ENCODE data around the gene GBGT1.

Gene GBGT1

GRCh38 chr9:133143639-133144141, 20.0 kb downstream of the GBGT1 start:
- DNase-seq (ENCODE audit: low read depth) = no peak

DNA sequence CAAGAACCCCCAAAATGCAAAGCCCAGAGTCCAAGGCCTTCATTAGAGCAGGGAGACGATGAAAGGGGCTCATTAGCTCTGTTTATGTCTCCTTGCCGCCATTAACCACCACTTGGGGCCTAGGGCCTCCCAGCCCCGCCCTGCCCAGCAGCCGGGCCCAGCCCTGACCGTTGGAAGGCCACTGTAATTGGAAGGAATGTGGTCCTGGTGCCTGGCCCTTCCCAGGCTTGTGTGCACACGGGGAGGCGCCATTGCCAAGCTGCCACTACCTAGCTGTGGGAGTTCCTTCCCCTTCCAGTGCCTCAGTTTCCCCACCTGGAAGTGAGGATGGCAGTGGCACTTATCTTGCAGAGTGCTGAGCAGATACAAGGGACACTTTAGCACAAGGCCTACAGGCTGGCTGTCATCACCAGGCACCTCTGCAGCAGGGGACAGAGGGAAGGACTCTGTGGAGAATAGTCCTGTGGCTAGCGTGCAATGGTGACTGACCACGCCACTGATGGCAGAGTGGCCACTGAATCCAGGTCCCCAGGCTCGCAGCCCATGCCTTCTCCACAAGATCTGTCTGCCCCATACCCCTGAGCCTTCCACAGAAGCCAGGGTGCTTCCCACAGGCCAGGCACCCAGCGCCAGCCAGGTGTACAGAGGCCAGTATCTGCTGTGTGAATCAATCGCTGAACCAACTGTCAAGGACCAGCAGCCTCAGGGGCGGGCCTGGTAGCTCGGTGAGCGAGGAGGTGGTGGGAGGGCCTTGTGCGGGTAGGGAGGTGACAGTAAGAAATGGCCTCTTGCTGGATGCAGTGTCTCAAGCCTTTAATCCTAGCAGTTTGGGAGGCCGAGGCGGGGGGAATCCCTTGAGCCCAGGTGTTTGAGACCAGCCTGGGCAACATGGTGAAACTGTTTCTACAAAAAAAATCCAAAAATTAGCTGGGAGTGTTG, 20.8 kb downstream of the GBGT1 start:
- DNase-seq (ENCODE audit: low read depth) = no peak

DNA sequence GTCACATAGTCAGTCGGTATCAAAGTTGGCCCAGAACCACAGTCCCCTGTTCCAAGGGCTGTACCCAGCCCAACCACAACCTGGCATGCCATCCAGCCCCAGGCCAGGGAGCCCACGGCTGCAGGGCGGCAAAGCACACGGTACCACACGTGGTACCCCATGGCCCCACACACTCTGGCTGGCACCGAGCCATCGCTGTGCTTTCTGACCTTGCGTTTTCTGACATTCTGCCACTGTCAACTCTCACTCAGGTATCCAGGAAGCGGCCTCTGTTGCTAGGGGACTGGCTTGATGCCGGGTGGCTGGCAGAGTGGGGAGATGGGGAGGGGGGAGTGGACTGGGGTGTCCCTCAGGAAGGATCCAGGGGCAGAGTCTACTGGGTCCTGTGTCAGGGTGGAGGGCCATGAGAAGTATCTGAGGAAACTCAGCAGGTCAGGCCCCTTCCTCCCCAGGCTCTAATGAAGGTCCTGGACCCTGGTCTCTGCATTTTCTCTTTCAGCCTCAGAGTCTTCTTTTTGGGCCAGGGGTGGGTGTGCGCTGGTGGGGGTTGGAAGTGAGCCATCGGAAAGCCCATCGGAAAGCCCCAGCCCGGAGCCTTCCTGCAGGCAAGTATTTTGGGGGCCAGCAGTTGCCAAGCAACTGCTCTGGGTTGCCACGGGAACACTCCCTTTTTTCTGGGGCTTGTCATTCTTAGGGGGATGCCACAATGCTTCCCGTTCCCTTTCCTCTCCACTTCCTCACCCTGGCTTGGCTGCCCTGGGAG, 21.7 kb downstream of the GBGT1 start:
- DNase-seq (ENCODE audit: low read depth) = no peak

GRCh38 chr9:133140606-133141005, 23.1 kb downstream of the GBGT1 start:
- DNase-seq (ENCODE audit: low read depth) = no peak

DNA sequence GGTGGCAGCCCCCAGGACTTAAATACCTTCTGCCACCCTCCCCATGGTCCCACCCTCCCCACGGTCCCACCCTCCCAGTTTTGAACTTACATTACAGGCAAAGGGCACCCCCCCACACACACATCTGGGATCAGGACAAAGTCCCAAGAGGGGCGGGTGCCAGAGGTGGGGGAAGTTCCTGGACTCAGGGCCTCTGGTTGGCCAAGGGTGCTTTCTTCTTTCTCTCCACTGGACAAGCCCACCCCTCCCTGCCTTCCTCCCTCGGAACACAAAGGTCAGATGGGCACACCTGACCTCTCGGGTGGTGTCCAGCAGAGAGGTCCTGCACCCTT, 23.6 kb downstream of the GBGT1 start:
- no peak for DNase-seq (ENCODE audit: low read depth)

GRCh38 chr9:133139246-133140173, 24.2 kb downstream of the GBGT1 start:
- DNase-seq (ENCODE audit: low read depth) = no peak

DNA sequence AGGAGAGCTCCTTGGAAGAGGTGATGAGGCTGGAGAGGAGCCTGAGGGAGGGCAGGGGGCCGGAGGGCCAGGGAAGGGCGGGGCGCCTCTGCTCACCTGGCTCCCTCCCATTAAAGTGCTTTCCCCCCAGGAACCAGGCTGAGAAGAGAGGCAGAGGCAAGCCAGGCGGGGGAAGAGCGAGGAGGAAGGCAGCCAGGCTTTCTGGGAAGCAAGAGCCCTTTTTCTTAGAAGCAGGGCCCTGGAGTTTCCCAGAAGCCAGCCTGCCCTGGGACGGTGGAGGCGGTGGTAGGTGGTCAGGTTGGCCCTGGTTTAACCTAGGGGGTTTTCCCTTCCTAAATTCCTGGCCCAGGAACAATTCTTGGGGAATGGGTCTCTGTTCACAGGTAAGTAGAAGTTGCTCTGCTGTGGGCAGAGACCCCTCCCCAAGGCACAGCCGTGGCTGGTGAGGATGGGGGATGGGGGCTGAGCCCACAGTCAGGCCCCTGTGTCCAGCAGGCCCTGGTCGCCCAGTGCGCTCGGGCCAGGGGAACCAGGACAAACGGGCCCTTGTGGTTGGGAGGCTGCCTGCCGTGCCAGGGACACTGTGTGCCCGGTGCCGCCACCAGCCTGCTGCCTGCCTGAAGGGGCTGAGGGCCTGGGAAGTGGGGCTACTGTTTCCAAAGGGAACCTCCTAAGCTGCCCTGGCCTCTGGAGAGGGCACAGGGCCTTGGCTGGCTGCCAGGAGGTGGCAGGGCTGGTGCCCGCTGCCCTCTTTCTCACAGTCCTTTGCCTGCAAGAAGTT, 26.1 kb downstream of the GBGT1 start:
- DNase-seq (ENCODE audit: low read depth) = no peak

DNA sequence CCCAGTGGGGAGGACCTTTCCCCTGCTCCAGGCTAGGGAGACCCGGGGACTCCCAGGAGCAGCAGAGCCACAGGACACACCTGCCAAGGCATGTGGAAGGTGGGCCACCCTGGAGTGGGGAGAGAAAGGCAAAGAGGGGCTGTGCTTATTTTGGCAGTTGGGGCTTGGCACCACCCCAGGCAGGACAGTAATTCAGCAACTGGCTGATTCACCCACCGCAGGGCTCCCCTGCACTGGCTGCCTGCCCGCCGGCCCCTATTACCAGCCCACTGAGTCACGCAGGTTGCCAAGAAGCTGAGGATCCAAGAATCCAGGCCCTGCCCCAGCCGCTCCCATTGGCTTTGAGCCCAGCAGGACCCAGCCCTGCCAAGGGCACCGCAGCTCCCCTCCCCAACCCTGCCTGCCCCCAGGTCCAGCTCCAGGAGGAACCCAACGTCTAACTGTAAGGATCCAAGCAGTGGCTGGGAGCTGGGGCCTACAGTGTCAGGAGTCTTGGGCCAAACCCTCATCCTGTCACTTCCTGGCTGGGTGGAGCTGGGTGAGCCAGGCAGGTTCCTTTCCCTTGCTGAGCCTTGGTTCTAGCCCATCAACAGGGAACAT, 28.5 kb downstream of the GBGT1 start:
- DNase-seq (ENCODE audit: low read depth) = peak; percentile 87

GRCh38 chr9:133134388-133135145, 29.1 kb downstream of the GBGT1 start:
- DNase-seq (ENCODE audit: low read depth) = no peak

DNA sequence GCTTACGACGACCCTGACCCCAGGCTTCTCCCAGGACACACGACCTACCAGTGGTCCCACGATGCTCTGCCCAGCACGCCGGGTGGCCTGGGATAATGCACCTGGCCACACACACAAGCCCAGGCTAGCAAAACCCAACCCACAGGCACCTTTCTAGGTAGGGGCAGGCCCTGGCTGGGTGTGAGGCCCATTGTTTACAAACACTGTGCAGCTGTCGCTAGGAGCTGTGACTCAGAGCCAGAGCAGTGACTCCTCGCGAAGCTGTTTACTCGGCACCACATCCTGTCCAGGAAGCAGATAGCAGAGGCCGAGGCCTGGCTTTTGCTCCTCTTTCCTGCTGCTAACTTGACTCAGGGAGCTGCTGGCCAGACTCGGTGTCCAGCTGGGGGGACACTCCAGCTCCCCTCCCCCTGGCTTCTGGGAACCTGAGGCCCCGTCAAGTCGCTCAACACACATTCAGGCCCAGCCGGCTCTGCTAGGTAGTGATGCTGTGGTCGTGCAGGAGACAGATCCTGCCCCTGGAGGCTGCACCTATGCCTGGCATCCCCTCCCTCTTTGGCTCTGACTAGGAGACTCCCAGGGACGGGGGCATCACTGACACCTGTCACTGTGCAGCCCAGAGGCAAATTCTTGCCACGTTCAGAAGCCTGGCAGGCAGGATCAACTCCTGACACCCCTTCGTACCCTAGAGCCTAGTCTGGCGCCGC, 29.9 kb downstream of the GBGT1 start:
- DNase-seq (ENCODE audit: low read depth) = peak; percentile 97

DNA sequence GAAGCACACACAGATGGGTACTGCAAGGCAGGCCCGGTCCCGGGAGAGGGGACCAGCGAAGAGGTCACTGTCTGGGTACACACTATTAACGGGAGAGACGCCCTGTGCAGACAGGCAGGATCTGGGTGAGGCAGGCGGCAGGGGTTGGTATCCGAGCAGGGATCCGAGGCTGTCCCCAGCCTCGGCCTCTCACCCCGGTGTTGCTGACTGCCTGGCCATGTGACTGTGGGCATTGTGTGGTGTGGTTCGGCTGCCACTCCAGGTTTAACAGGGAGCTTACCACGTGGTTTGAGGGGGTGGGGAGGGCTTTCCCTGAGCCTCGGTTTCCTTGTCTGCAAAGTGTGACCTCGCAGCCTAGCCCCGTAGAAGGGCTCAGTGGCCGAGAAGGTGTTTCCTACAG, 31.5 kb downstream of the GBGT1 start:
- DNase-seq (ENCODE audit: low read depth) = no peak

- DNase-seq (ENCODE audit: low read depth) = no peak
Observed at GRCh38 chr9:133131506-133131905, 32.2 kb downstream of the GBGT1 start.

DNA sequence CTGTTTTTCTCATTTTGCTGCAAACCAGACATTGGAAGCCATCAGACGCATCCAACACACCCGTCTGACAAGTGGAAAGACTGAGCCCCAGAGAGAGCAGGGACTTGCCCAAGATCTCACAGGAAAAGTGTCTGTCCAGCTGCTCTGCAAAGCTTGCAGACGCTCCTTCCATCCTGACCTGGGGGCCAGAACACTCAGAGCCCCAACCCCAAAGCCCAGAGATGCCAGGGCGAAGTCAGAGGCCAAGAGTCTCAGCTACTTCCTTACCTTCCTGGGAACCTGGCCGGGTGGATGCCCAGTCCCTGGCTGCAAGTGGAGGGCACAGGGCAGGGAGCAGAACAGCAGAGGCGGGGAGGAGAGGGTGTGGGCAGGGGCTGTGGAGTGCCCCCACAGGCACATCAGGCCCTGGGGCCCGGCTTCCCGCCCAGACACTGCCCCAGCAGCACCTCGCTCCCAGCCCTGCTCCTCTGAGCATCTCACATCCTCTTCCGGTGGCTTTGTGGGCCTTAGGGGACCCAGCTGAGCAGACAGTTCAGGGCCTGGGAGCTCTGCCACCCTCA, 32.9 kb downstream of the GBGT1 start:
- DNase-seq (ENCODE audit: low read depth) = no peak

- DNase-seq (ENCODE audit: low read depth) = no peak
Observed at GRCh38 chr9:133129001-133129795, 34.5 kb downstream of the GBGT1 start.

DNA sequence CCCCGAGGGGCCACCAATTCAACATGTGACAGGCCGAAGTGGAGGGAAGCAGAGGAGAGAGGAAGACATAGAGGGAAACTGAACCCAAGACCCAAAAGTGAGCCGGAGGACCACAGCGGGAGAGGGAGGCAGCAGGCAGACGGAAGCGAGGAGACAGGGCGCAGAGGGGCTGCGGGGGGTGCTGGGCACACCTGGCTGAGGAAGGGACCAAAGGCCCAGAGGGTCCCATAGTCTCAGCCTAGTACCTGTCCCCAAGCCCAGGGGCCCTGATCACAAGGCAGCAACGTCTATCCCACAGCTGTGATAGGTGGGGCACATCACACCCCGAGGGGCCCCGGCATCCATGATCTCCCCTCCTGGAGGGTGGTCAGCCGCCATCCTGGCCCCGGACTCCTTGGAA, 35.6 kb downstream of the GBGT1 start:
- no peak for DNase-seq (ENCODE audit: low read depth)

- DNase-seq (ENCODE audit: low read depth) = no peak
Observed at GRCh38 chr9:133127340-133127981, 36.3 kb downstream of the GBGT1 start.

DNA sequence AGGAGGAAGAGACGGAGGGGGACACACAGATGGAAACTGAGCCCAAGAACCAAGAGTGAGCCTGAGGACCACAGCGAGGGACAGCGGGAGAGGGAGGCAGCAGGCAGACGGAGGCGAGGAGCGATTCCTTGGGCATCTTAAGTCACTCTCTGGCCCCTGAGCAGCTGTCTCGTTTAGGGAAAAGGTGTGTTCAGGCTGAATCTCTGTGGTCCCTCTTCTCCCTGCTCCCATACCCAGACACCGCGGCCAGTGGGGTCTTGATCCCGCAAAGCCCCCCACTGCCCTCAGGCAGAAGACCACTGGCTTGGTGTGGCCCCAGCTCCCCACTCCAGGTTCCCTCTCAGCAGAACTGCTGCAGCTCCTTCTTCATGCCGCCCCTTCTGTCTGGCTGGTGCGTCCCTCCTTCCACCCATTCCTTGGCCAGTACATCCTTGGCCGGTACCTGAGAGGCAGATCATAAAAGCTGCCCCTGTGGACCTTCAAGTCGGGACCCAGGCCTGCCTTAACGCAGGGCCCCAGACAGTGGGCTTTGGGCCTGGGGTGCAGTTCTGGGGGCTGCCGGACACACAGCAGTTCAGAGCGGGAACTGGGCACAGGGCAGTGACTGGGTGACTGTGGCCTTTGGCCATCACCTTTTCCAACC, 36.9 kb downstream of the GBGT1 start:
- no peak for DNase-seq (ENCODE audit: low read depth)

Measured in EH (cell line).